Femur (tissue), 1 donor: Measurements from ENCODE around the gene ITGB8.

Source experiments
- DNase-seq: peaks from one replicate; pipeline ENCODE4 v3.0.0-alpha.2; 2017

The ITGB8 gene

DNA sequence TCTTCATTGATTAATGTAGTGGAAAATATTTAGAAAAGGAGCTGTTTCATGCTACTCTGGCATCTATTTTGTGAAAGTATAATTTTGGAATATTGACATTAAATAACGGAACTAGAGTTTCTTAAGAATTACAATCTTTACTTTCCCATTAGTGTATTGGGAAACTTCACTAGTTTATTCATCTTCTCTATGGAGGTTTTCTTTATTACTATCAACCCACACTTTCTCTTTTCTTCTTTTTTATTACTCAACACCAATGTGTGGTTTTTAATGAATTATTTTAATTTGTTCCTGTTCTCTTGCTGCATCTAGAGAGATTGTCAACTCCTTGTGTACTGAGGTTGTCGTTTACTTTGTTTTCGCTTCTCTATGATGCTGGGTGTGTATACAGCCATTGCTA is 20.4 kb upstream of the ITGB8 start:
- DNase-seq, result no peak

DNA sequence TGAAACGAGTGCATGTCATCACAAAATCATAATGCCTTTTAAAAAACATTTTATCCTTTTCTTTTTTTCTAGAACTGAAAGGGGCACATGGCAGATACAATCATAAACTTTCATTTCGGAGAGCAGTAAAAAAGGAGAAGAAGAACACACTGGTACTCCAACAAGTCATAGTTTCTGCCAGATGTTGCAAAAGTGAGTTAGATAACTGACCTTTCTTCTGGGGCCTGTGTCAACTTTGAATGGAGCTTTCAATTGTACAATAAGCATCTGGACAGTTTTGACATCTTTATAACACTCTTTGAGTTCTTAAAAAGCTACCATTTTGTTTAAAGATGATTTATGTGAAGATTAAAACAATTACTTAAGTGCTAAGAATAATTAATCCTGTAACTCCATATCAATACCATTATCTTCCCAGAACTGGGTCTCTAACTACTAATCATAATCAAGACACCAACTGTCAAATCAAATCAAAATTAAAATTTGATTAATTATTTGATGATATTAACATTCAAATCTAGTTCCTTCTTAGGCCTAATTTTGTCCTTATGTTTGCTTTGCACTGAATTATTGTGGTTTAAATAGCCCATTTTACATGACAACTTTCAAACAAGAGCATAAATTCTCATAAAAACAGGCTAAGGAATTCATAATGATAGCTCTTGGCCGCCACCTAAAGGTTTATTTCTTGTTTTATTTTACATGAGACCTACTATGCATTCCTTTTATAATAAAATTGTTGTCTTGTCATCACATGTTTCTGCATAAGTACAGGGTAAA is 19.5 kb upstream of the ITGB8 start:
- no peak for DNase-seq

DNA sequence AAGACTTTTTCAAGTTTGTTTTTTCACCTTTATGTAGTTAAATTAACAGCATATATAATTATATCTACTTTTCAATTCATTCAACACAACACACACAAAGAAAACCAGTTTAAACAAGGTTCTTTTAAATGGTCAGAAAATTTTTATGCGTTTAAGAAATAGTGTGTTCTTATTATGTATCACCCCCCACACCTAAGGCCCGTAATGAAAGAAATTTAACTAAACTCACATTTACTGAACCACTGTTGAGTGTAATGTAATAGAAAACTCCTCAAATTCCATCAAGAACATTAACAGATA is 19.0 kb upstream of the ITGB8 start:
- DNase-seq, result no peak

DNA sequence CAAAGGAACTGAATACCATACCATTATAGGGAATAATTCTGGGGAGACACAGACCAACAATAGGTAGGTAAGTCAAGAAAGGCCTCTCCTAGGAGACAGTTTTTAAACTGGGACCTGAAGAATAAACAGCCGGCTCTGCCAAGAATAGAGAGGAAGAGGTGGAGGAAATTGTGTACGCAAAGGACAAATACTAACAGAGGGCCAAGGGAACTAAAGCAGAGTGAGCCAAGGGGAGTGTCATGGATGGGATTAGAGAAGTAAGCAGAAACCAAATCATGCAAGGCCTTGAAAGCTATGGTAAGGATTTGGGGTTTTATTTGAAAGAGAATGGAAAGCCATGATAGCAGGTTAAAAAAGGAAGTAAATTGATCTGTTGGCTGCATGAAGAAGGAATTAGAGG is 18.1 kb upstream of the ITGB8 start:
- no peak for DNase-seq

DNA sequence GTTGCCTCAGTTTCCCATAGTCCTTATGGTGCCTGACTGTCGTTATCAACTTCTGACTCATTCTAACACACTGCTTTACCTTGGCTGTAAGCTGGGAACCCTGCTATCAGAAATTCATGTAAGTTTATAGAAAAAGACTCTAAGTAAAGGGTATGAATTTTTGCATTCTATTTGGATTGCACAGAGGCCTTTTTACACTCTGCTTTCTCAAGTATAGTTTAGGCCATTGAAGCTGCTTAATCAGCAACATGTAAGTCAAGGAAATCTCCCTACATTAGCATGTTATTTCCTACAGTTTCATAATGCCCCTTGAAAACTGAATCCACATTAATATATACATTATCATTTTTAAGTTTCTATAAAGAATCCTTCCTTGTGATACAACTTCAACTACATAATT is 17.1 kb upstream of the ITGB8 start:
- DNase-seq, result no peak

DNA sequence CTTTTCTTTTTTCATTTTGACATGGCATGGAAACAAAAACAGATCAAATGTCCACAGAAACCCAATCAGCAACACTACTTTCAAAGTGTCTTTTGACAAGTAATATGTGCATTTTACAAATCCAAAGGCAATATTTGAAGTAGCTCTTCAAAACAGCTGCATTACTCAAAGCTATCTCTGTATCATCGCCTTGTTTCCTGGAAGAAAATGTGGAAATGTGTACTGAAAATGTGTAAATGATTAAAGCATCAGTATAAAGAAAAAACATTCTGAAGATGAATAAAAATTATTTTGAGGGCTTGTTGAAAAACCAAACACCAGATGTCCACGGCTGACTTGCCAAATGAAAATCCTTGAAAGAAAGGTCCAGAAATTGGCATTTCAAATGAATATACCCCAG is 16.5 kb upstream of the ITGB8 start:
- no peak for DNase-seq

DNA sequence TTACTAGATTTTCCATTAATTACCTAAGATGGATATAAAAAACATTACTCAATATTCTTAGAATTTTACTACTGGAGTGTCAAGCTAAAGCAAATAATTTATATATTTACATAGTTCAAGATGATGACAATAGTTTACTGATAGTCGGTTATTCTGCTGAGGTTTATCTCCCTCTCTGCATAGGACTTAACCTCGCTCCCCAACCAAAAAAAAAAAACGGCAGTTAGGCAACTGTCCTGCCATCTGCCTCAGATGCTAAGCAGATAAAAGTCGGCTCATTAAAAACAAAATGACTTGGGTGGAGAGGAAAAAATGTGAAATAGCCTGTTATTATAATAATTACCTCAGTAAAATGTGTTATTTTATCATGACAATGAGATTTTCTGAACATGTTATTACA is 14.0 kb upstream of the ITGB8 start:
- no peak for DNase-seq

DNA sequence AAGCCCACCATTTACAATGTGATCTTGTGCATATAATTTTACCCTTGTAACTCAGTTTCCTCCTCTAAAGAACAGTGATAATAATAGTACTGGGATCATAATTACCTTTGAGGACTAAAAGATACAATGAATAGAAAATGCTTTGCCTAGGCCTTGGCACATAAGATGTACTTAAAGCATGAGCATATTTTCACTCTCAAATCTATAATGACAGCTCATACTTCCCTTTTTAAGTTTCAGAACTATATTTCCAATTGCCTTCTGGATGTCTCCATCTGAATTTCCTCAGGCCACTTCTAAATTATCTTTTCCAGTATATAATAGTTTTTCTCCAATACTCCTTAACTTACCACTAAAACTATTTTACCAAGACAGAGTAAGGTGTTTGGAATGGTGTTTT is 13.3 kb upstream of the ITGB8 start:
- DNase-seq, result no peak

DNA sequence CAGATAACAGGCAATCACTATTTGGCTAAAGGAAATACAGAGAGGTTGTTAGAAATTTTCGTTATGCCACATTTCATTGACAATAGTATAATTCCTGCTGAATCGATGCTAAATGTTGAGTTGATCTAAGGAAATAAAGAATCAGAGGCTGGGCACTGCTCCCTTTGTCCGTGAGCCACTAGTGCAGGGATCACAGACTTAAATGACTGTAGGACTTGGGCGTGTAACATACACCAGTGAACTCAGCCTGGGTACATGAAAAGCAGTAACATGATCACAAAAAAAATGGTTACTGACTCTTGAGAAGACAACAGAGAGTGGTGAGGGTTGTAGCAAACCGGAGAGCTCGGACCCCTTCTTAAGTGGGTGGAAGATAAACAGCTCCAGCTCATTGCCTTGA is 11.8 kb upstream of the ITGB8 start:
- no peak for DNase-seq

DNA sequence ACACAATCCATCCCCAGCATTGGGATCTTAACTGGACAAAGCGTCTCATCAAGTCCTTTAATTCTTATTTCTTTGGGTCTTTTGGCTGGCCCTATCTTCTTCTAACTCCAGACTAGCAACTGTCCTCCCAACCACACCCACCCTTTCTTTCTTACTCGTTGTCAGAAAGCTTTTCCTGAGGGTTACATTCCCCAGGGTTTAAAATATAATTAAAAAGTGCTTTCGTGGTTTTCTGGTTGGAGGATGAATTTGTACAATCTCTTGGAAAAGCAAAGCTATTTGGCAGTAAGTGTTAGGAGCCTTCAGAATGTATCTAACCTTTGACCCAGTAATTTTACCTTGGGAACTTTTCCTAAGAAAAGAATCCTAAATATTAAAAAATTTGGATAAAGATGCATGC is 10.4 kb upstream of the ITGB8 start:
- DNase-seq, result no peak

DNA sequence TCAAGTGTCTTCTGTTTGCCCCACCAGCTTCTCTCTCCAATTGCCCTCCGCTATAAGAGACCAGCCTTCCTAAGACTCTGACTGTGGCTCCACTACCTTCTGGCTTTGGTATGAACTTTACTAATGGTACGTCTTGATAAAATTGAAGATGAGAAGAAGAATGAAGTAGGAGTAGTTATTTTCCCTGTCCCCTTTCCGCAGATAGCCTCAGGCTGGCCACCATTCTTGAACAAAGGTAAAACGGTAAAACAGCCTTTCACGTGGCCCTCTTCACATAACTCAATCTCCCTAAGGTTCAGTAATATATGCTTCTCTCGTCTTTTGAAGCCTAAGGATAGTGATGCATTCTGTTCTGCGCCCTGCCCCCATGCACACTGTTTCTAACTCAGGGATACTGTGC is 9.9 kb upstream of the ITGB8 start:
- no peak for DNase-seq

DNA sequence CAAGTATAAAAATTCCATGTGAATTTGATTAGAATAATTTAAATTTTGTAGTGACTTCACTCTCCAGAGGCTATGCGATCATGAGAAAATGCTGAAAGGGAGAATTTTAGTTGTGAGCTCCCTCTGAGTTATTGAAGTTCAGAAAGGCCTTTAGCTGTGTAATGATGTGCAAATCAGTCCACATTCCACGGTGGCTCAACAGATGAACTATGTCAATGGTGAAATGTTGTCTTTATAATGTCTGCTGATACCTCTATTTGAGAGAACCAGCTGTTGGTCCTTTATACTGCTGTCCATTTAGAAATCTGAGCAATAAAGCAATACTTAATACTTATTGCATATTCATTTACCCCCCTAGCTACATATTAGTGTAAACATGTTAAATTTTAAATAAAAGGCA is 7.1 kb upstream of the ITGB8 start:
- DNase-seq, result no peak

DNA sequence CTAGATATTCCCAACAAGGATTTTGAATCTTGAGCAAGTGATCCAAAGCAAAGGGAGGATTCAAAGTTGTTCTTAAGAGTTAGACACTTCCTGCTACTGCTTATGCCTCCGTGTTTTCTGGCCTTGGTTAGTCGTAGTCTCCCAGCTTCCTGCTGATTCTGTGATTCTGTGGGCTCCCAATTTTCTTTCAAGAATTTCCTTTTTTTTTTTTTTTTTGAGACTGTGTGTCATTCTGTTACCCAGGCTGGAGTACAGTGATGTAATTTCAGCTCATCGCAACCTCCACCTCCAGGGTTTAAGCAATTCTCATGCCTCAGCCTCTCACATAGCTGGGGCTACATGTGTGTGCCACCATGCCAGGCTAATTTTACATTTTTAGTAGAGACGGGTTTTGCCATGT is 4.4 kb upstream of the ITGB8 start:
- DNase-seq, result no peak

DNA sequence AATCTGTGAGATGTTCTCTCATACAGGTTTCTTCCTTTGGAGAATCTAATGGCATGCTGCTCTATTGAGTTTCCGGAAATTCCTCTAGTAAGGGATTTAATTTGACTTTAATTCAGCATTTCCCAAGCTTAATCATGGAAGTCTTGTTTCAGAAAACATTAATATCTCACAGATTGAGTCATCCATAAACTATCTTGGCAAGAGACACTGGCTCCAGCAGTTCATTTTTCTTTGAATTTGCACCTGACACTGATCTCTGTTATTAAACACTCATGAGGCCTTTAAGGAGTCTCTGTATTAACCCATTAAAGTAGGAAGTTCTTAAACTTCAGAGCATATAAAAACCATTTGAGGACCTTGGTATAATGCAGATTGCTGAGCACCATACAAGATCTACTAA is 3.6 kb upstream of the ITGB8 start:
- DNase-seq, result no peak

DNA sequence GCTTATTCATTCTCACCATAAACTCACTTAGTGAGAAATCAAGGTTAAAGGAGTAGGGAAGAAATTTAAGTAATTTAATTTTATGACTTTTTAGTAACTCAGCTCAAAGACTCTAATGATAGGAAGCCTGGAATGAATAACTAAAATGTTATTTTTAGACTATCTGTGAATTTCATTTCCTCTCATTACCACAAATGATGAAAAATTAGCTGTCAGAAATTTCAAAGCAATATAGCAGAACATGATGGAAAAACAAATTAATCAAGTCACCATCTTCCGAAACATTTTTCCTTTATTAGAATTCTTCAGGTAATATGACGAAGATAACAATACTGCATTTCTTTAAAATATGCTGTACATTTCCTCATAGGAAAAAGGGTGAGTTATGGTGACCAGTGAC is 2.7 kb upstream of the ITGB8 start:
- no peak for DNase-seq

DNA sequence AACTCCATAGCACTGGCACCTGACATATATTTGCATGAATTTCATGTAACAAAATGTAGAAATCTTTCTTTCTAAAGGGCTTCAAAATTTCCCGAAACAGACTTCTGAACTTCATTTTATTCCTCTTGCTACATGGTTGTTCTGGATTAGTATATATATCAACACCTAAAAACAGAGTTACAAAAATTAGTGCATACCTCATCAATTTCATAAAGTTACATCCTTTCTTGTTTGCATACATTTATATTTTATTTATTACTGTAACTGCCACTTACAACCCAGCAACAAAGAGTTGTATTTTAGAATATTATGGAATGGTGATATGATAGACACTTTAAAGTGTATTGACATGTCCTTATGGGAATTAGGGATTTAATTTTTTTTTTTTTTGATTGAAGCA is 2.0 kb upstream of the ITGB8 start:
- no peak for DNase-seq

DNA sequence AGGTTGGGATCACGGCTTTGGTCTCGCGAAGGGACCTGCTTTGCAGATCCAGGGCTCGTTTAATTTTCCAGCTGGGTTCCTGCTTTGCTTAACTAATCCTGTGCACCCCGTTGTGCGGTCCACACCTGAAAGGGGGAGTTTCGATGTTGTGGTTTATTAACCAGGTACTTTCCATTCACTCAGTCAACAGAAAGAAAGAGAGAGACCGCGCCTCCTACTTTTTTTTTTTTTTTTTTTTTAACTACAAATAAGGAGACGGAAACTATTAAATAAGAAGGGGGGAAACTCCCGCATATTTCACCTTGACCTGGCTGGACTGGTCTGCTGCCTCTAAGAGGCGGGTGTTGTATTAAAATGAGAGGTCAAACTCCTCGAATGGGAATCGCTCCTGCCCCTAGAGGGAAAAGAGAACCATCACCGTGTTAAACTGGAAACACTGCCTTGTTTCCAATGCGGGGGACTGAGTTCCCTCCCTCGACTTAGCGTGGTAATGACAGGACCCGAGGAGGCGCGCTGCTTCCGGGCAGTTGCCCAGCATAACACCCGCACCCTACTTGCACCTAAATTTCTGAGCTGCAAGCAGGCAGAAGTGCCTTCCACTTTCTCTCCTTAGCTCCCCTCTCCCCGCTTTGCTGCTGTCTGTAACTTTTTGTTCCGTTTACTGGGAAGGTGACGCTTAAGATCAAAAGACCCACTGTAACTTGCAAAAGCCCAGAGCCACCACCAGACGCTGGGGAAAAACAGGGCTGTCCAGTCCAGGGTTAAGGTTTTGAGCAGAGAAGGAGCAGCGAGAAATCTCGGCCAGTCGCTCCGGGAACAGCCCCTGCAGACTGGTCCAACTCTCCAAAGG is 1.1 kb upstream of the ITGB8 start:
- DNase-seq, result peak; percentile 81

DNA sequence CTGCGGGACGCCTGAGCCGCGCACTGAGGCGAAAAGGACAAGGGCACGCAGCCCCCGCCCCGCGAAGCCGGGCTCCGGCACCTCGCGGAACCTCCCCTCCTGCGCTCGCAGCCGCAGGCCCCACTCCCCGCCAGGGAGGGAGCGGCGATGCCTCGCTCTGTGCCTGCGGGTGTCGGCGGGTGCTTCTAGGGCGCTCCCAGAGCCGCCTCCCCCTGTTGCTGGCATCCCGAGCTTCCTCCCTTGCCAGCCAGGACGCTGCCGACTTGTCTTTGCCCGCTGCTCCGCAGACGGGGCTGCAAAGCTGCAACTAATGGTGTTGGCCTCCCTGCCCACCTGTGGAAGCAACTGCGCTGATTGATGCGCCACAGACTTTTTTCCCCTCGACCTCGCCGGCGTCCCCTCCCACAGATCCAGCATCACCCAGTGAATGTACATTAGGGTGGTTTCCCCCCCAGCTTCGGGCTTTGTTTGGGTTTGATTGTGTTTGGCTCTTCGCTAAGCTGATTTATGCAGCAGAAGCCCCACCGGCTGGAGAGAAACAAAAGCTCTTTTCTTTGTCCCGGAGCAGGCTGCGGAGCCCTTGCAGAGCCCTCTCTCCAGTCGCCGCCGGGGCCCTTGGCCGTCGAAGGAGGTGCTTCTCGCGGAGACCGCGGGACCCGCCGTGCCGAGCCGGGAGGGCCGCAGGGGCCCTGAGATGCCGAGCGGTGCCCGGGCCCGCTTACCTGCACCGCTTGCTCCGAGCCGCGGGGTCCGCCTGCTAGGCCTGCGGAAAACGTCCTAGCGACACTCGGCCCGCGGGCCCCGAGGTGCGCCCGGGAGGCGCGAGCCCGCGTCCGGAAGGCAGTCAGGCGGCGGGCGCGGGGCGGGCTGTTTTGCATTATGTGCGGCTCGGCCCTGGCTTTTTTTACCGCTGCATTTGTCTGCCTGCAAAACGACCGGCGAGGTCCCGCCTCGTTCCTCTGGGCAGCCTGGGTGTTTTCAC is 519 bp downstream of the ITGB8 start:
- DNase-seq, result peak; percentile 70

DNA sequence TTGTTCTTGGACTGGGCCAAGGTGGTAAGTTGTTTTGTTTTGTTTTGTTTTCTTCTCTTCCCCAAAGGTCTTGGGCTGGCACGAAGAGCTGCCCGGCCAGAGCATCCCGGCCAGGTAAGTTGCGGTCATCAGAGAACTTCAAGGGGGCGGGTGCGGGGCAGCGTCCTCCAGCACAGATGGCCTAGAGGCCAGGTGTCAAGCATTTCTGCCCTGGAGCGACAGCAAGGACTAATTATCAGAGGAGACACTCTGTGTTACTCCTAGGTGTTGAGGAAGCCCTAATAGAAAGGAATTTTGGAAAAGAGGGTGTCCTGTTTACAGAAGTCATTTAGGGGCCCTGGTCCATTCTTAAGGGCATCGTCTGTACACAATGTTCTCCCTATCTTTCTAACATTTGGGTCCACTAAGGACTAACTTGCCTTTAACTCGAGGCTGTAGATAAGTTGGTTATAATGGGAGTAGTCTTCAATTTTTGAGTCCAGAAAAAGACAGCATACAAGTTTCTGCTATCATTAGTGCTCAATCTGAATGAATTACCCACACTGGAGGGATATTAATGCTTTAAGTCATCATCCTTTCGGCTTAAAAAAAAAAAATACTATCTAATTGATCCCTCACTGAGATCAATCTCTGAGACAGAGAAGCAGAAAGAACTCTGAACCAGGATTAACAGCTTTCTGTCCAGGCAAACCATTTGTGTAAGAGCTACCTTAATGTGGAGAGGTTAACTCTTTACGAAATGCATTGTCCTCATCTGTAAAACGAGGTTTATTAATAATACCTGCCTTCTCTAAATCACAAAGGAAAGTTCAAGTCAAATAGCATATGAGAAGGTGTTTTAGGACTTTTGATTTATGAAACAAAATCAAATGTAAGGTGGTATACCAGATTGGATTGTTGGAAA is 1.5 kb downstream of the ITGB8 start:
- DNase-seq, result no peak

DNA sequence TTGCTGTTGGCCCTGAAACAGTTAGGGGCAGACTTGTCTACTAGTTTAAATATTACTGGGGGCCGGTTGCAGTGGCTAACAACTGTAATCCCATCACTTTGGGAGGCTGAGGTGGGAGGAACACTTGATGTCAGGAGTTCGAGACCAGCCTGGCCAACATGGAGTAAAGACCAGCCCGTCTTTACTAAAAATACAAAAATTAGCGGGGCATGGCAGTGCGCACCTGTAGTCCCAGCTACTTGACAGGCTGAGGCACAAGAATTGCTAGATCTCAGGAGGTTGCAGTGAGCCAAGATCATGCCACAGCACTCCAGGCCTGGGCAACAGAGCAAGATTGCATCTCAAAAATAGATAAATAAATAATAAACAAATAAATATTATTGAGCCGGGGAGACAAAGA is 7.6 kb downstream of the ITGB8 start:
- DNase-seq, result no peak

DNA sequence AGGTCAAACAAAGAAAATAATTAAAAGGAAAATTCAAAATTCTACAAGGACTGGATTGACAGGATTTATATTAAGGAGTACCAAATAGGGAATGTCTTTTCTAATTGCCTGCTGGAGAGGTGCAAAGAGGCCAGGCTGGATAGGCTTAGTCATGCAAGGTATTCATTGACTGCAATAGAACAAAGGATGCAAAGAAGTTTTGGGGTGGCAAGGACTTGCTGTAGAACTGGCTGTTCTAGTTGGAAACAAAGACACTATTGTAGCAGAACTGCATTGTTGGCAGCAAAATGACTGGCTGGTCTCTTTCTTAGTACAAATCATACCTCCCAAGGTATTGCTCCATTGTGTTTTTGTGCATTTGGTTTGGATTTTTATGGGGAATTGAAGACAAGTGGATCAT is 10.1 kb downstream of the ITGB8 start:
- DNase-seq, result no peak

DNA sequence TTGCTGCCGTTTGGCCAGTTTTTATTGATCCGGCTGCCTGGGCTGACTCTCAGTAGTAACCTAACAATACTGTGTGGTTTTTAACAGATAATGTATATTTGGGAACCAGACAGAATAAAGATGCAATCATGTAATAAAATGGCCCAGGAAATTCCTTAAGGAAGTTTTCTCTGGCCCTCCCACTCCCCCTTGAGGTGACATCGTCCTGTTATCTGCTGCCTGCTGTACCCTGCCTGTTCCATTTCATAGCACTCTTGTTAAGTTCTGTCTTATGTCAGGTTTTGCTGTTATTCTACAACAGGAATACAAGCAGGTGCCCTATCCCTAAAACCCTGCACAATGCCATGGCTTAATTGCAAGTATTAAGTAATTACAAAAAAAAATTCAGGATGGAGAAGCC is 12.5 kb downstream of the ITGB8 start:
- DNase-seq, result no peak
